Right atrium auricular region (tissue), 2 donors: ENCODE data around the gene ARL8A. TPM values are rescaled to one million over a fixed set of nuclear protein-coding genes. Genes with fewer than 3 reads are reported as not detected.
A peak's percentile ranks its signal among the peaks of the same experiment; 100 is the strongest.

Experiments used
- DNase-seq: peaks from one replicate; pipeline ENCODE4 v3.0.0-alpha.2; 2019; ENCODE audit warnings: low spot score
- H3K27ac ChIP-seq, 2 donors: fragments of 200-600 bp; sonication (generic); 1 replicate in 1 of 2; 2 replicates in 1 of 2; pipeline ENCODE4 v1.5.1; 2016 to 2019
- H3K27me3 ChIP-seq, 2 donors: fragments of 200-600 bp; sonication (generic); one replicate each; pipeline versions ENCODE4 v1.5.1 to v1.6.0; 2017 to 2019
- H3K36me3 ChIP-seq: fragments of 200-600 bp; sonication (generic); one replicate; pipeline ENCODE4 v1.5.1; 2016
- H3K4me1 ChIP-seq, 2 donors: fragments of 200-600 bp; sonication (generic); one replicate each; pipeline versions ENCODE4 v1.5.1 to v1.6.0; 2017 to 2019
- H3K4me3 ChIP-seq, 2 donors: fragments of 200-600 bp; sonication (generic); 1 replicate in 1 of 2; 2 replicates in 1 of 2; pipeline ENCODE4 v1.5.1; 2017 to 2019; ENCODE audit warnings: mild to moderate bottlenecking in 1 of 2, moderate library complexity in 1 of 2
- H3K9me3 ChIP-seq, 2 donors: fragments of 200-600 bp; sonication (generic); one replicate each; pipeline ENCODE4 v1.5.1; 2019
- total RNA-seq, 2 donors: library from RNA; depleted of rRNA; stranded (reverse); fragments of >200 nt; gene quantifications; one replicate each; pipeline ENCODE4 v1.1.0, GENCODE V29; 2016
- TF ChIP-seq, protein P1 (sequence below), 2 donors: fragments of 200-600 bp; sonication (generic); IDR thresholded peaks; one replicate each; pipeline ENCODE4 v1.5.1; 2019; ENCODE audit warnings: antibody characterized with exemption in 2 of 2

The ARL8A gene
- total RNA-seq, 2 donors from 2014 or later, result 30.8 to 41.6 TPM

DNA sequence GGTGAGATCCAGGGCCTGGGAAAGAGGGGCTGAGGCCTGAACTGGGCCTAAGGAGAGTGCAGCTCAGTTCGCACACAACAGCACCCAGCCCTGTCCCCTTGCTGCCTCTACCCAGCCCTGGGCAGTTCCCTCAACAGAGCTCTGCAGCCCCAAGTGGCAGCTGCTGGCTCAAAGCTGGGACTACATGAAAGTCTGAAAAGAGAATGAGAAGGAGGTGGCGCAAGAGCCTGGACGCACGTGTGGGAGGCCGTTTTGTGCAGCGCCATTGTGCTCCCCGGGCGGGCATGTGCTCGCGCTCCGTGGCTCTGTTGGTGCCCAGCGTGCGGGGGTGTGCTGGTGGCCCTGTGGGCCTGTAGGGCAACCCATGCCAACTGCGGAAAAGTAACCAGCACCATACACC is 11.5 kb downstream of the ARL8A start:
- no peak for DNase-seq
- H3K4me3 ChIP-seq, result no peak overlapping the region
- H3K27me3 ChIP-seq, result no peaks in the 10 kb centered on the region
- TF ChIP-seq, protein P1, sequence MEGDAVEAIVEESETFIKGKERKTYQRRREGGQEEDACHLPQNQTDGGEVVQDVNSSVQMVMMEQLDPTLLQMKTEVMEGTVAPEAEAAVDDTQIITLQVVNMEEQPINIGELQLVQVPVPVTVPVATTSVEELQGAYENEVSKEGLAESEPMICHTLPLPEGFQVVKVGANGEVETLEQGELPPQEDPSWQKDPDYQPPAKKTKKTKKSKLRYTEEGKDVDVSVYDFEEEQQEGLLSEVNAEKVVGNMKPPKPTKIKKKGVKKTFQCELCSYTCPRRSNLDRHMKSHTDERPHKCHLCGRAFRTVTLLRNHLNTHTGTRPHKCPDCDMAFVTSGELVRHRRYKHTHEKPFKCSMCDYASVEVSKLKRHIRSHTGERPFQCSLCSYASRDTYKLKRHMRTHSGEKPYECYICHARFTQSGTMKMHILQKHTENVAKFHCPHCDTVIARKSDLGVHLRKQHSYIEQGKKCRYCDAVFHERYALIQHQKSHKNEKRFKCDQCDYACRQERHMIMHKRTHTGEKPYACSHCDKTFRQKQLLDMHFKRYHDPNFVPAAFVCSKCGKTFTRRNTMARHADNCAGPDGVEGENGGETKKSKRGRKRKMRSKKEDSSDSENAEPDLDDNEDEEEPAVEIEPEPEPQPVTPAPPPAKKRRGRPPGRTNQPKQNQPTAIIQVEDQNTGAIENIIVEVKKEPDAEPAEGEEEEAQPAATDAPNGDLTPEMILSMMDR (IDR thresholded peaks at IDR 0.05), result no peak
- no peaks in the 10 kb centered on the region for H3K9me3 ChIP-seq
- peaks cover 40% of the 10 kb centered on the region for H3K36me3 ChIP-seq
- peak overlapping the region; percentile 75 to 79 for H3K27ac ChIP-seq
- H3K4me1 ChIP-seq, result peaks cover 0 to 49% of the 10 kb centered on the region in 2 donors

DNA sequence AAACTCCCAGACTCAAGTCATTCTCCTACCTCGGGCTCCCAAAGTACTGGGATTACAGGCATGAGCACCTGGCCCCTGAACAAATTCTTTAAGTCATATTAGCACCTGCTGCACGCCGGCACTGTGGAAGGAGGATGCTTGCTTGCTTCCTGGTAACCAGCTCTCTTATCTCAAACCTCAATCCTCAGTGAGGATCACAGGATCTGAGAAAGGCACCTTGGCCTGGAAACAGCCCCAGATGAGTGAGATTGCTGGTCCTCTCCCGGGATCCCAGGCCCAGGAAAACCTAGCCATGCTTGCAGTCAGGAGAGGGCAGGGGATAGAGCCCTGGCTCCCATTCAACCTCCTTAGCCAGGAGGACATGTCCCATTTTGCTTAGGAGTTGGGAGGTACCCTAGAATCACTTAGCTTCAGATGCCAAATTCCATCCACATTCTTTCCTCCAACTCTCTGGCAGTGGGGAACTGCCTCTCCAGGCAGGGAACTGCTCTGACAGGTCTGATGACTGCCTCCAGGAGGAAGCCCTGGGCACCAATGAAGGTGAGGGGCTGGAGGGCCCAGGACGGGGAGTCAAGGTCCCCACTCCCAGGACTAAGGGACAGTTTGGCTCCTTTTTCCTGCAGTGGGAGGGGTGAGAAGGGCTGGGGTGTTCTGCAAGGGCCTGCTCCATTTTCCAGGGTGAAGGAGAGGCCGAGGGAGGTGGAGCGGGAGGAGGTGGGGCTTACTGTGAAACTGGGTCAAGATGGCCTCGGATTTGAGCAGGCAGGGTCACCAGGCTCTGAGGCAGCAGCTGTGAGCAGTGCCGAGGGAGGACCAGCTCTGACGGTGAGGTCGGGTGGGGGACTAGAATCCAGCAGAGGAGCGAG is 12.3 kb downstream of the ARL8A start:
- Histone ChIP-seq H3K4me1 (peaks cover 0 to 49% of the 10 kb centered on the region in 2 donors), H3K9me3 (no peaks in the 10 kb centered on the region), H3K27me3 (no peaks in the 10 kb centered on the region), H3K4me3 (no peak overlapping the region), H3K27ac (peak overlapping the region; percentile 75 to 79), H3K36me3 (peaks cover 33% of the 10 kb centered on the region)
- peak; percentile 78 for DNase-seq
- TF ChIP-seq, protein P1 (IDR thresholded peaks at IDR 0.05), result no peak

DNA sequence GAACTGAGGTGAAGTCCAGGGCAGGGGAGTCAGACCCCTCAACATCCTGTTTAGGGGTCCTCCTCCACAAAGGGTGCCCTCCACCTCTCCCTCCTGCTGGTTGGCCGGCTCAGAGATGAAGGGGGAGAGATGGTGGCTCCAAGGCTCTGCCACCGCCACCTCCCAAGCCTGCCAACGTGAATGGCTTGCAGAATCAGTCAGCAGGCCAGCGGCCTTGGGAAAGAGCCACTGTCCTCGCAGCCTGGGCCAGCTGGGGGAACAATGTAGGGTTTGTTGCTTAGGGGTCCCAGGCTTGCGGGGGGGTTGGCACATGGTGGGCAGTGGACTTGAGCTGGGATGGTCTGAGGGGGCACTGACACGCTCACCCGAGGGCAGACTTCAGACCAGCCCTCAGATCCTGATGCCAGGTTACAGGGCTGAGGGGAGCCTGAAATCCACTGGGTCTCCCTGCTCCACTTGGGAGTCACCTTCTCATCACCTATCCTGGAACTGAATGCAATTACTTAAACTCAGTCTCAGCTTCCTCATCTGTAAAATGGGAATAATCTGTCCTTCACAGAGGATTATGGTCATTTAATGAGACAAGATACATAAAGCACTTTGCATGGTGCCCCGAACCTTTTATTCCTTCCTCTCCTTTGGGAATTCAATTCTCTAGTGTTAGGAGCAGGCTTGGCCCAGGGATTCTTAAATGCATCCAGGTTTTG is 13.6 kb downstream of the ARL8A start:
- peaks cover 28% of the 10 kb centered on the region for H3K36me3 ChIP-seq
- H3K27me3 ChIP-seq, result no peaks in the 10 kb centered on the region
- H3K9me3 ChIP-seq, result no peaks in the 10 kb centered on the region
- DNase-seq, result no peak
- TF ChIP-seq, protein P1 (IDR thresholded peaks at IDR 0.05), result no peak
- H3K27ac ChIP-seq, result no peak overlapping the region
- peaks cover 0 to 49% of the 10 kb centered on the region in 2 donors for H3K4me1 ChIP-seq
- no peak overlapping the region for H3K4me3 ChIP-seq

DNA sequence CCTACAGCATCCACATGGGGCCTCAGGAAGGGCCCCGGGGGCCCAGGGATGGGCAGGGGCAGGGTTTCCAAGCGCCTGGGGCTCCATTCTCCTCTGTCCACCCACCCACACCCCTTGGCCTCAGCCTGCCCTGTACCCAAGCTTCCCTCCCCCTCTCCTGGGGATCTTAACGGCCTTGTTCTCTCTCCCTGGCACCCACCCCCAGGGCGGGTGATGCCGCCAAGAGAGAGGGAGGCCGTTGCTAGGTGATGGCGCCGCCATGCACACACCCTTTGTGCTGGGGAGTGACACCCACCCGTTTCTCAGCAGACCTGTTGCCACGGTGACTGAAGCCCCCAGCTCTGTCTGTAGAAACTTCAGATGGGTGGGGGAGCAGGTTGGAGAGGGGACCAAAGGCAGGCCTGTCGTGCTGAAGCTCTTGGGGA is 14.2 kb downstream of the ARL8A start:
- Histone ChIP-seq H3K4me3 (no peak overlapping the region), H3K9me3 (no peaks in the 10 kb centered on the region), H3K36me3 (peaks cover 25% of the 10 kb centered on the region), H3K27me3 (no peaks in the 10 kb centered on the region), H3K4me1 (peaks cover 0 to 46% of the 10 kb centered on the region in 2 donors), H3K27ac (no peak overlapping the region)
- DNase-seq, result no peak
- TF ChIP-seq, protein P1 (IDR thresholded peaks at IDR 0.05), result no peak

DNA sequence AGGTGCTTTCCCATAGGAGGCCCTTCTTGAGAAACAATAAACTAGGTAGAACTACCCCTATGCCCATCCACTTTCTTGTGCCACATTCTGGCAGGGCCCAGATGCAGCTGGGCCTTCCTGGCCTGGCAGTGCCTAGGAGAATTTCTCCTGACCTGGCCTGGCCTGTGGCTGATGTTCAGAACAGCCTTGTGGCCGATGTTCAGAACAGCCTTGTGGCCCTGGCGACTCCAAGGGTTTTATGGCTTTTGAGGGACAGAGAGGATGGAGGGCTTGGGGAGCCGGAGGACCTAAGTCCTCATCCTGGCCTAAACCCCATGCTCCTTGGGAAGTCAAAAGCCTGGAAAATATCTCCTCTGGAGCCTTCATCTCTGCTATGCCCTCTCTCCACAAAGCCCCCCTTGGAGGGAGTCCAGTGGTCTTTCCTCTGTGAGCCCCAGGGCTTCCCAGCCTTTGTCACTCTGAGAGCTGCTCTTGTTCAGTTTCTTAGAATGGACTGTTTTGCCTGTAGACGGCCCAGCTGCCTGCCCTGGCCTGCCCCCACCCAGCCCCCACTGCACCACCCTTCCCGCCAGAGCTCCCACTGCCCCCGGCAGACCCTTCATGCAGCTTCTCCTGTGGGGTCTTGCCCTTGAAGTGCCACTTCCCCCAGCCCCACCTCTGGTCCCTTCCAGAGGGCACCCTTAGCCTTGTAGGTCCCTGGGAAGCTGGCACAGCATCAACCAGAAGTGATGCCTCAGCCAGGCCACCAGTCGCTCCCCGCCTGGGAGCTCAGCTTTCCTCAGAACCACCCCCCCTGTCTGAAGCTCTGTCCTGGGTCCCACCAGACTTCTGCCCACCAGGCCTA is 14.9 kb downstream of the ARL8A start:
- DNase-seq, result no peak
- TF ChIP-seq, protein P1 (IDR thresholded peaks at IDR 0.05), result no peak
- Histone ChIP-seq H3K4me1 (peaks cover 0 to 40% of the 10 kb centered on the region in 2 donors), H3K4me3 (no peak overlapping the region), H3K27ac (no peak overlapping the region), H3K36me3 (peaks cover 21% of the 10 kb centered on the region), H3K9me3 (no peaks in the 10 kb centered on the region), H3K27me3 (no peaks in the 10 kb centered on the region)
